ENCODE results near the gene SYTL3. TPM values are rescaled to one million over a fixed set of nuclear protein-coding genes. Genes with fewer than 3 reads are reported as not detected.

The SYTL3 gene
- total RNA-seq, 2 donors from 2014 or later: 4.2 to 5.6 TPM

- Histone ChIP-seq H3K36me3 (peaks cover 3% of the 10 kb centered on the region), H3K4me1 (no peaks in the 10 kb centered on the region), H3K4me3 (no peak overlapping the region), H3K27me3 (no peaks in the 10 kb centered on the region), H3K27ac (no peak overlapping the region), H3K9me3 (no peaks in the 10 kb centered on the region)
- no peak for DNase-seq (ENCODE audit: low spot score)
- no peak for TF ChIP-seq CTCF (IDR thresholded peaks at IDR 0.05)
Observed at GRCh38 chr6:158661156-158661685, 11.4 kb downstream of the SYTL3 start.

DNA sequence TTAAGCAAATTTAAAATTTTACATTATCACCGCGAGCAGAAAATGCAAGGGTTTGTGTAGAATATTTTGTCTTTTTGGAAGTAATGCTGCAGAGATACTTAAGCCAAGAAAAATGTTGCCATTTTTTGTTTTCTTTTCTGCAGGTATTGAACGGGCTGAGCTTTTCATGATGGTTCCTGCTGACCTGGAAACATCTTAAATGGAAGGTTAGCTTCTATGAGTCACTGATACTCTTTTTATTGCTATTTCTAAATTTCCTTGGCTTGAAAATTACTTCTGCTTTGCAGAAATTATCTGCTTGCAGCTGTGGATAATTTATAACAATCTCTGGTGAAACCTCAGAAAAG lies 12.7 kb downstream of the SYTL3 start:
- no peak for DNase-seq (ENCODE audit: low spot score)
- Histone ChIP-seq H3K4me1 (no peaks in the 10 kb centered on the region), H3K27me3 (no peaks in the 10 kb centered on the region), H3K27ac (no peak overlapping the region), H3K36me3 (peaks cover 4% of the 10 kb centered on the region), H3K9me3 (no peaks in the 10 kb centered on the region), H3K4me3 (no peak overlapping the region)
- TF ChIP-seq CTCF (IDR thresholded peaks at IDR 0.05): no peak

GRCh38 chr6:158662954-158663624 lies 13.2 kb downstream of the SYTL3 start:
- TF ChIP-seq CTCF (IDR thresholded peaks at IDR 0.05): no peak
- H3K27me3 ChIP-seq: no peaks in the 10 kb centered on the region
- no peak overlapping the region for H3K27ac ChIP-seq
- no peak for DNase-seq (ENCODE audit: low spot score)
- no peaks in the 10 kb centered on the region for H3K9me3 ChIP-seq
- H3K4me1 ChIP-seq: no peaks in the 10 kb centered on the region
- H3K4me3 ChIP-seq: peak overlapping the region; percentile 1 to 16
- peaks cover 4% of the 10 kb centered on the region for H3K36me3 ChIP-seq

DNA sequence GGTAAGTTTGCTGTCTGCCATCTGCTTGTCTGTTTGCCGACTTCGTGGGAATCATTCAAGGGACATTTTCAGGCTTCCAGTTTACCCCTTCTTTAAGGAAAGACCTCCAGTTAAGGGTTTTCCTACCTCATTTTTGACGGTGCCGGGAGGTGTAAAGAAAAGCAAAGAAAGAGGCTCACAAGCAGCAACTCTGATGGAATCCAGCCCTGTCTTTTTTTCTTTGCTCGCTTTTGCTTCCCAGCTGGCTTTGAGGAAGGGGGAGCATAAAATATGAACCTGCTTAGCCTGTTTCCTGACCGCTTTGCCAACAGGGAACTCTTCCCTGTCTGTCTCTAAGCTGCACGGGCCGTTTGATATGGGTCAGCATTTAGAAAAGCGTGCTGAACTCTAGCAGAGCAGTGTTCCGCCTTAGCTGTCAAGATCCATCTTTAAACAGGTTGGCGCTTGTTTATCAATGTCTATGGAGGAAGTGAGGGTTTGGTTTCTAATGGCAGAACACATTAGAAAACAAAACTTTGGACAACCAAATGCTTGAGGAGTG lies 13.8 kb downstream of the SYTL3 start:
- Histone ChIP-seq H3K9me3 (no peaks in the 10 kb centered on the region), H3K36me3 (peaks cover 4% of the 10 kb centered on the region), H3K4me1 (no peaks in the 10 kb centered on the region), H3K27ac (no peak overlapping the region), H3K4me3 (peak overlapping the region in 1 of 2 donors; percentile 18), H3K27me3 (no peaks in the 10 kb centered on the region)
- no peak for DNase-seq (ENCODE audit: low spot score)
- TF ChIP-seq CTCF (IDR thresholded peaks at IDR 0.05): no peak

- Histone ChIP-seq H3K9me3 (no peaks in the 10 kb centered on the region), H3K4me1 (no peaks in the 10 kb centered on the region), H3K36me3 (peaks cover 4% of the 10 kb centered on the region), H3K27me3 (no peaks in the 10 kb centered on the region), H3K4me3 (no peak overlapping the region), H3K27ac (no peak overlapping the region)
- DNase-seq (ENCODE audit: low spot score): peak; percentile 28
- TF ChIP-seq CTCF (IDR thresholded peaks at IDR 0.05): no peak
Observed at GRCh38 chr6:158665332-158665731, 15.5 kb downstream of the SYTL3 start.
